Hematopoietic multipotent progenitor cell treated with erythropoietin and hydrocortisone succinate and interleukin-3 and kit ligand, for 4 days (in vitro differentiated cells): ENCODE results near the gene PTX4.
"Not testable (repeated sequence)": the region's sequence is repeated elsewhere in the genome, so short reads cannot be mapped to it uniquely, and the experiment has no call there.

Experiments
- DNase-seq: peaks from one replicate; pipeline ENCODE4 v3.0.0-alpha.2; 2015

The PTX4 gene

GRCh38 chr16:1441391-1441829 is 47.3 kb downstream of the PTX4 start:
- no peak for DNase-seq

- not testable (repeated sequence) for DNase-seq
Measured at GRCh38 chr16:1439699-1440074, 49.1 kb downstream of the PTX4 start.

DNA sequence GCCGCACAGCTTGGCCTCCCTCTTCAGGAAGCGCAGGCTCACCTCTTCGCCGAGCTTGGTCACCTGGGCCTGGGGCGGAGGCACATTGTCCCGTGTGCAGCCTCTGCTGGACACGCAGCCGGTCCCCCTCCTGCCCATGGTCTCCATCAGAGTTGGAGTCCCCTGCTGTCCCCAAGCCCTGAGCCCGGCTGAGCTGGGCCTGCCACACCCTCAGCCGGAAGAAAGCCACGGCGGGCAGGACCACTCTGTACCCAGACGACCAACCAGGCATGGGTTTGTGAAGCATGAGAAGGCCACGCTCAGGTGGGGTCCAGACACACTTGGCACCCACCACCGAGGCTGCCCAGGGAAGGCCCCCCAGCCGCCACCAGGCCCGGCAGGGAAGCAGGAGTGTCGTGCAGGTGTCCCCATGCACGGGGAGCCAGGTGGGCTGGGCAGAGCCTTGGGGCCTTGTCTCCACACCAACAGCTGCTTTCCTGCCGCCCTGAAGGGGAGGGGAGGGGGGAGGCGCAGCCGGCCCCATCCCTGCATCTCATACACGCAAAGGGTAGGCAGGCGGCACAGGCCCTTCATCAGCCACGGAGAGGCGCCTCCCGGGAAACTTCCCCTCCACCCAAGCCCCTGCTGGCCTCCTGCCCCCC is 49.6 kb downstream of the PTX4 start:
- no peak for DNase-seq

GRCh38 chr16:1438229-1439057 is 50.3 kb downstream of the PTX4 start:
- DNase-seq = no peak

DNA sequence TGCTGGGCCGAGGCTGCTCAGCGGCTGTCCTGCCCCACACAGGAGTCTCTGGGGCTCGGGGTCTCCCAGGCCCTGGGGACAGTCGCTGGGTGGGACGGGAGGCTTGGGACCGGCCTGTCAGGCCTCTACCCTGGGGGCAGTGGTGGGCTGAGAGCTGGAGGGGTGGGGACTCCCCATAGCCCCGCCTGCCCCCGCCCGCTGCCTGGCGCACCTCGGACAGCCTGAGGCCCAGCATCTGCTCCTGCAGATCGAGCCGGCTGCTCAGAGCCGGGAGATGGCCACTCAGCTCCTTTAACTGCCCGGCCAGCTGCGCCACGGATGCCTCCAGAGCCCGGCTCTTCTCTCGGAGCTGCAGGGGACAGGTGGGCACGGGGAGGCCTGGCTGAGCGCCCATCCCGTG is 51.1 kb downstream of the PTX4 start:
- DNase-seq = no peak

DNA sequence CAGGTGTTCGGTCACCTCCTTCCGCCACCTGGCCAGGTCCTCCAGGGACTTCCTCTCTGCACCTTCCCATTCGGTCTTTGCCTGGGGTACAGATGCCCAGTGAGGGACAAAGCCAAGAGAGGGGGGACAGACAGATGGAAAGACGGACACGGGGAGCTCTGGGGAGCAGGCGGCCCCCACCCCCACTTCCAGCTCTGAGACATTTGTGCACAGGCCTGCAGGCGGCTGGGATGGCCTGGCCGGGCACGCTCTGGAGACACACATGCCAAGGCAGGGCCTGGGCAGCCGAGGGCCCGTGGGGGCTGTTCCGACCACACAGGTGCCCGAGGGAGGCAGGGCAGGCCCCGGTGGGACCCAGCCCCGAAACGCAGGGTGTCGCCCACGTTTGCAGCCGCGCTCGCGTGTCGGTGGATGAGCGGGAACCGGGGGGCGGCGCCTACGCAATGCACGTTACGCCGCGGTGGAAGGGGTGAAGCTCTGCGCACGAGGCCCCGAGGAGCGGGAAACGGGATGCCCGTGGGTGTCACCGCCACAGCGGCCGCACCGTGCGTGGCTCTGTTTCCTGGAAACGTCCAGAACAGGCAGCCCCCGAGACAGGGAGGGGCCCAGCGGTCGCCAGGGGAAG is 51.9 kb downstream of the PTX4 start:
- DNase-seq = no peak

DNA sequence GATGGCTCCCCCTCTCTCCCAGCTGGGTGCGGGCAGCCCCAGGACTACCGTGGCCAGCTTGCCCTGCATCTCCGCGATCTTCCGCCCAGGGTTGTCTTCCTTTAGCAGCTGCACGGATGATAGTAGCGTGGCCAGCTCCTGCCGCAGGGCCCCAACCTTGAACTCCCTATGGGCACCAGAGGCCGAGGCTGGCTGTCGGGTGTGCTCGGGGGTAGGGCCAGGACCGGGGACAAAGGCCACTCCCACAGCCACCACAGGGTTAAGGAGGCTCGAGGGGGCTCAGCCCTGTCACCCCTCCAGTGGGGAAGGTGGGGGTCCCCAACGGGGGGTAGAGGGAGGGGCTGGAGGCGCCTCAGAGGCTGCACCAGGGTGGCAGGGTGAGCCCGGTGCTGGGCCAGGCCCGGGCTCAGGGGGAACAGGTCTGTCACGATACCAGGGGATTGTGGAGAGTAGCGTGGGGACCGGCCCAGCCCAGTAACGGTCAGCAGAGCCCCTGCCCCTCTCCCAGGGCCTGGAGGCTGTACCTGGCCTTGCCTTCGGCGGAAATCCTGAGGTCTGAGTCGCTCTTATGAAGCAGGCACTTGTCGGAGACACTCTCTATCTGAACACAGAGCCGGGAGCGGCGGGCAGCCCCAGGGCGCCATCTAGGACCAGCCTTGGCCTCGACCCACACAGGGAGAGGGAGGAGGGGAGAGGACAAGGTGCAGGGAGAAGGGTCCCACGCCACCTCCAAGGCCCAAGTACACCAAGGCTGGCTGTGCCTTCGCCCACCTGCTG is 52.6 kb downstream of the PTX4 start:
- no peak for DNase-seq
